ENCODE results near the gene MAT2B.

The MAT2B gene

GRCh38 chr5:163562071-163562470 is 56.7 kb downstream of the MAT2B start:
- no peak for DNase-seq

- DNase-seq, result no peak
Observed at GRCh38 chr5:163563112-163563511, 57.7 kb downstream of the MAT2B start.

- DNase-seq, result no peak
Observed at GRCh38 chr5:163563880-163564279, 58.5 kb downstream of the MAT2B start.

GRCh38 chr5:163564321-163564938 is 59.0 kb downstream of the MAT2B start:
- DNase-seq, result peak; percentile 7

GRCh38 chr5:163565492-163565891 is 60.1 kb downstream of the MAT2B start:
- no peak for DNase-seq

GRCh38 chr5:163565931-163566608 is 60.7 kb downstream of the MAT2B start:
- DNase-seq, result no peak

GRCh38 chr5:163566678-163567077 is 61.3 kb downstream of the MAT2B start:
- DNase-seq, result no peak

GRCh38 chr5:163567811-163568210 is 62.4 kb downstream of the MAT2B start:
- DNase-seq, result no peak
